H9 (cell line): ENCODE data around the gene MRFAP1. TPM values are rescaled to one million over a fixed set of nuclear protein-coding genes. Genes with fewer than 3 reads are reported as not detected.

ENCODE experiments used
- DNase-seq: peaks from one replicate; pipeline ENCODE4 v3.0.0-alpha.2; 2017
- H2AFZ ChIP-seq: one replicate; pipeline ENCODE4 v1.6.1; 2013; ENCODE audit warnings: mild to moderate bottlenecking, low read length, control low read depth, moderate library complexity
- H2AK5ac ChIP-seq: 2 replicates; pipeline ENCODE4 v1.6.1; 2013; ENCODE audit warnings: low read length, control low read depth, mixed read lengths; ENCODE audit not compliant: insufficient read length
- H2BK120ac ChIP-seq: one replicate; pipeline ENCODE4 v1.6.1; 2013; ENCODE audit warnings: low read depth, mild to moderate bottlenecking, low read length, control low read depth, inconsistent platforms; ENCODE audit not compliant: poor library complexity, severe bottlenecking
- H2BK12ac ChIP-seq: 2 replicates; pipeline ENCODE4 v1.6.1; 2013; ENCODE audit warnings: low read length, control low read depth, mixed read lengths, low read depth; ENCODE audit not compliant: insufficient read length
- H2BK15ac ChIP-seq: 2 replicates; pipeline ENCODE4 v1.6.1; 2013; ENCODE audit warnings: low read depth, low read length, control low read depth
- H2BK20ac ChIP-seq: one replicate; pipeline ENCODE4 v1.6.1; 2013; ENCODE audit warnings: low read depth, mild to moderate bottlenecking, low read length, control low read depth, inconsistent platforms; ENCODE audit not compliant: poor library complexity, severe bottlenecking
- H2BK5ac ChIP-seq: 2 replicates; pipeline ENCODE4 v1.6.1; 2013; ENCODE audit warnings: low read length, control low read depth, mixed read lengths; ENCODE audit not compliant: insufficient read length
- H3K14ac ChIP-seq: 2 replicates; pipeline ENCODE4 v1.6.1; 2013; ENCODE audit warnings: low read length, control low read depth; ENCODE audit not compliant: insufficient read depth
- H3K18ac ChIP-seq: 2 replicates; pipeline ENCODE4 v1.6.1; 2013; ENCODE audit warnings: low read depth, mild to moderate bottlenecking, mixed read lengths, low read length, control low read depth; ENCODE audit not compliant: insufficient read length
- H3K23ac ChIP-seq: 2 replicates; pipeline ENCODE4 v1.6.1; 2013; ENCODE audit warnings: low read length, control low read depth, mixed read lengths, low read depth; ENCODE audit not compliant: insufficient read length
- H3K23me2 ChIP-seq: 2 replicates; pipeline ENCODE4 v1.6.1; 2013; ENCODE audit warnings: low read depth, mild to moderate bottlenecking, mixed read lengths, low read length, control low read depth; ENCODE audit not compliant: insufficient read length, poor library complexity, severe bottlenecking
- H3K27ac ChIP-seq: 2 replicates; pipeline ENCODE4 v1.5.1; 2013; ENCODE audit warnings: low read length, control low read depth, mixed read lengths, low read depth; ENCODE audit not compliant: insufficient read length
- H3K27me3 ChIP-seq: 2 replicates; pipeline ENCODE4 v1.6.1; 2013; ENCODE audit warnings: low read length, control low read depth, inconsistent platforms; ENCODE audit not compliant: insufficient read depth
- H3K4ac ChIP-seq: 2 replicates; pipeline ENCODE4 v1.6.1; 2013; ENCODE audit warnings: low read depth, mild to moderate bottlenecking, control low read depth, inconsistent platforms, low read length, moderate library complexity
- H3K4me1 ChIP-seq: 2 replicates; pipeline ENCODE4 v1.6.1; 2013; ENCODE audit warnings: low read length, control low read depth, inconsistent platforms; ENCODE audit not compliant: insufficient read depth
- H3K4me2 ChIP-seq: 2 replicates; pipeline ENCODE4 v1.6.1; 2013; ENCODE audit warnings: low read length, control low read depth, mixed read lengths; ENCODE audit not compliant: insufficient read length, insufficient read depth
- H3K56ac ChIP-seq: 2 replicates; pipeline ENCODE4 v1.6.1; 2013; ENCODE audit warnings: low read depth, mild to moderate bottlenecking, mixed read lengths, low read length, control low read depth; ENCODE audit not compliant: insufficient read length
- H3K79me1 ChIP-seq: 2 replicates; pipeline ENCODE4 v1.6.1; 2013; ENCODE audit warnings: low read depth, mild to moderate bottlenecking, moderate library complexity, low read length, control low read depth, inconsistent platforms; ENCODE audit not compliant: insufficient read depth, poor library complexity, severe bottlenecking
- H3K79me2 ChIP-seq: 2 replicates; pipeline ENCODE4 v1.6.1; 2013; ENCODE audit warnings: low read length, control low read depth, inconsistent platforms; ENCODE audit not compliant: insufficient read depth
- H3K9ac ChIP-seq: 2 replicates; pipeline ENCODE4 v1.6.1; 2013; ENCODE audit warnings: low read length, control low read depth, mixed read lengths; ENCODE audit not compliant: insufficient read length; ENCODE audit errors: extremely low read depth
- H3K9me3 ChIP-seq: one replicate; pipeline ENCODE4 v1.6.1; 2013; ENCODE audit warnings: low read depth, low read length, inconsistent platforms; ENCODE audit not compliant: control insufficient read depth
- H3T11ph ChIP-seq: one replicate; pipeline ENCODE4 v1.6.1; 2013; ENCODE audit warnings: mild to moderate bottlenecking, low read length, control low read depth, inconsistent platforms
- H4K20me1 ChIP-seq: one replicate; pipeline ENCODE4 v1.6.1; 2013; ENCODE audit not compliant: control insufficient read depth, insufficient read length, insufficient read depth
- H4K5ac ChIP-seq: 2 replicates; pipeline ENCODE4 v1.6.1; 2013; ENCODE audit warnings: low read depth, mild to moderate bottlenecking, mixed read lengths, low read length, control low read depth; ENCODE audit not compliant: insufficient read length
- H4K8ac ChIP-seq: replicated peaks from 2 replicates; pipeline ENCODE4 v1.6.1; 2013; ENCODE audit warnings: low read length, control low read depth, mixed read lengths, low read depth; ENCODE audit not compliant: insufficient read length
- H4K91ac ChIP-seq: 2 replicates; pipeline ENCODE4 v1.6.1; 2013; ENCODE audit warnings: low read depth, mild to moderate bottlenecking, moderate library complexity, mixed read lengths, low read length, control low read depth; ENCODE audit not compliant: insufficient read length
- H3K27ac Mint-ChIP-seq, 3 experiments: 2 replicates in 2 of 3; 3 replicates in 1 of 3; pipeline ENCODE4 v1.8.0; 2020 to 2021; ENCODE audit warnings: mixed read lengths in 3 of 3, mild to moderate bottlenecking in 1 of 3, moderate library complexity in 1 of 3
- H3K27me3 Mint-ChIP-seq: 2 replicates; pipeline ENCODE4 v1.8.0; 2021; ENCODE audit warnings: low read depth, mild to moderate bottlenecking, moderate library complexity, mixed read lengths
- H3K36me3 Mint-ChIP-seq, 3 experiments: 2 replicates in 2 of 3; 3 replicates in 1 of 3; pipeline ENCODE4 v1.8.0; 2020 to 2021; ENCODE audit warnings: low read depth in 3 of 3, mixed read lengths in 3 of 3; ENCODE audit not compliant: insufficient read depth in 1 of 3
- H3K4me1 Mint-ChIP-seq, 2 experiments: 2 replicates each; pipeline ENCODE4 v1.8.0; 2020; ENCODE audit warnings: mixed read lengths in 2 of 2
- H3K4me3 Mint-ChIP-seq, 2 experiments: 2 replicates in 1 of 2; 3 replicates in 1 of 2; pipeline ENCODE4 v1.8.0; 2020 to 2021; ENCODE audit warnings: mild to moderate bottlenecking in 2 of 2, mixed read lengths in 2 of 2, moderate library complexity in 1 of 2
- H3K9me3 Mint-ChIP-seq, 2 experiments: 2 replicates in 1 of 2; 3 replicates in 1 of 2; pipeline ENCODE4 v1.8.0; 2020; ENCODE audit warnings: mild to moderate bottlenecking in 2 of 2, mixed read lengths in 2 of 2, moderate library complexity in 1 of 2
- whole genome bisulfite sequencing: extraction: QIAGEN DNeasy Blood & Tissue Kit; methylation state at CpG from one replicate; pipeline ENCODE4 v1.1.7; 2013; ENCODE audit warnings: missing lambda C conversion rate, low lambda C conversion rate, mixed read lengths; ENCODE audit not compliant: insufficient read length; ENCODE audit errors: extremely low coverage; 5-methylcytosine and 5-hydroxymethylcytosine counted together
- total RNA-seq: library from RNA; stranded (reverse); gene quantifications from 2 replicates; pipeline ENCODE4 v1.2.1, GENCODE V29; 2021
- TF ChIP-seq, protein P1 (sequence below): fragments of 200-600 bp; sonication (generic); conservative IDR thresholded peaks from 3 replicates; pipeline ENCODE4 v1.8.0; 2021; ENCODE audit warnings: antibody characterized with exemption, mild to moderate bottlenecking

MRFAP1 gene
- total RNA-seq, 1 experiment from 2014 or later, result 328 TPM

- no peak overlapping the region for H3K18ac ChIP-seq
- H3T11ph ChIP-seq, result no peak overlapping the region
- Mint-ChIP-seq H3K27ac (no peak overlapping the region), H3K4me1 (no peaks in the 10 kb centered on the region), H3K9me3 (no peaks in the 10 kb centered on the region), H3K4me3 (no peak overlapping the region), H3K36me3 (peaks cover 7 to 28% (median 11%) of the 10 kb centered on the region in 3 experiments; a peak in 6 of 7 replicates), H3K27me3 (no peaks in the 10 kb centered on the region; the same call in 1 of the 2 replicates)
- no peak overlapping the region for H2BK12ac ChIP-seq
- no peak overlapping the region for H2AFZ ChIP-seq
- no peak overlapping the region for H3K56ac ChIP-seq
- no peak overlapping the region for H3K14ac ChIP-seq
- H3K9me3 ChIP-seq, result no peaks in the 10 kb centered on the region
- no peak overlapping the region for H2BK120ac ChIP-seq
- TF ChIP-seq, protein P1, sequence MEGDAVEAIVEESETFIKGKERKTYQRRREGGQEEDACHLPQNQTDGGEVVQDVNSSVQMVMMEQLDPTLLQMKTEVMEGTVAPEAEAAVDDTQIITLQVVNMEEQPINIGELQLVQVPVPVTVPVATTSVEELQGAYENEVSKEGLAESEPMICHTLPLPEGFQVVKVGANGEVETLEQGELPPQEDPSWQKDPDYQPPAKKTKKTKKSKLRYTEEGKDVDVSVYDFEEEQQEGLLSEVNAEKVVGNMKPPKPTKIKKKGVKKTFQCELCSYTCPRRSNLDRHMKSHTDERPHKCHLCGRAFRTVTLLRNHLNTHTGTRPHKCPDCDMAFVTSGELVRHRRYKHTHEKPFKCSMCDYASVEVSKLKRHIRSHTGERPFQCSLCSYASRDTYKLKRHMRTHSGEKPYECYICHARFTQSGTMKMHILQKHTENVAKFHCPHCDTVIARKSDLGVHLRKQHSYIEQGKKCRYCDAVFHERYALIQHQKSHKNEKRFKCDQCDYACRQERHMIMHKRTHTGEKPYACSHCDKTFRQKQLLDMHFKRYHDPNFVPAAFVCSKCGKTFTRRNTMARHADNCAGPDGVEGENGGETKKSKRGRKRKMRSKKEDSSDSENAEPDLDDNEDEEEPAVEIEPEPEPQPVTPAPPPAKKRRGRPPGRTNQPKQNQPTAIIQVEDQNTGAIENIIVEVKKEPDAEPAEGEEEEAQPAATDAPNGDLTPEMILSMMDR, result no peak
- H2BK20ac ChIP-seq, result no peak overlapping the region
- H4K8ac ChIP-seq, result no peak overlapping the region
- H3K4ac ChIP-seq, result no peak overlapping the region
- H3K4me2 ChIP-seq, result no peak overlapping the region
- H3K4me1 ChIP-seq, result no peaks in the 10 kb centered on the region
- no peak overlapping the region for H2BK5ac ChIP-seq
- H4K20me1 ChIP-seq, result no peaks in the 10 kb centered on the region
- H3K9ac ChIP-seq, result no peak overlapping the region
- no peak overlapping the region for H3K23ac ChIP-seq
- no peak overlapping the region for H4K5ac ChIP-seq
- no peaks in the 10 kb centered on the region for H3K27me3 ChIP-seq
- no CpG with 5 or more reads among the region's 10 CpGs for WGBS
- H3K79me1 ChIP-seq, result no peaks in the 10 kb centered on the region
- no peaks in the 10 kb centered on the region for H3K23me2 ChIP-seq
- H4K91ac ChIP-seq, result no peak overlapping the region
- no peak overlapping the region for H3K27ac ChIP-seq
- no peak overlapping the region for H2BK15ac ChIP-seq
- no peak for DNase-seq
- H3K79me2 ChIP-seq, result no peaks in the 10 kb centered on the region
- no peak overlapping the region for H2AK5ac ChIP-seq
Observed at GRCh38 chr4:6617246-6617645, 23.2 kb upstream of the MRFAP1 start.
